ENCODE data around the gene MAP3K4. TPM values are rescaled to one million over a fixed set of nuclear protein-coding genes. Genes with fewer than 3 reads are reported as not detected.

MAP3K4 gene
- total RNA-seq, 1 donor from 2014 or later = 59.8 TPM

GRCh38 chr6:161061576-161061975 is 70.0 kb downstream of the MAP3K4 start:
- no peak overlapping the region for H3K4me3 Mint-ChIP-seq
- no peaks in the 10 kb centered on the region for H3K27me3 Mint-ChIP-seq (ENCODE audit: low read depth)
- H3K36me3 Mint-ChIP-seq = peaks cover 18% of the 10 kb centered on the region
- no peak overlapping the region for H3K27ac Mint-ChIP-seq
- no peaks in the 10 kb centered on the region for H3K4me1 Mint-ChIP-seq
- no peak for TF ChIP-seq CTCF (IDR thresholded peaks at IDR 0.05; ENCODE audit: unreplicated experiment)
- peaks cover 14% of the 10 kb centered on the region for H3K9me3 Mint-ChIP-seq
- DNase-seq (ENCODE audit: low spot score in 2 of 2, unreplicated experiment in 2 of 2) = no peak

GRCh38 chr6:161064915-161065314 is 73.3 kb downstream of the MAP3K4 start:
- peaks cover 15% of the 10 kb centered on the region for H3K9me3 Mint-ChIP-seq
- no peaks in the 10 kb centered on the region for H3K4me1 Mint-ChIP-seq
- no peaks in the 10 kb centered on the region for H3K27me3 Mint-ChIP-seq (ENCODE audit: low read depth)
- H3K27ac Mint-ChIP-seq = no peak overlapping the region
- no peak for DNase-seq (ENCODE audit: low spot score in 2 of 2, unreplicated experiment in 2 of 2)
- no peak overlapping the region for H3K4me3 Mint-ChIP-seq
- H3K36me3 Mint-ChIP-seq = peaks cover 18% of the 10 kb centered on the region
- TF ChIP-seq CTCF (IDR thresholded peaks at IDR 0.05; ENCODE audit: unreplicated experiment) = no peak

- peak overlapping the region; percentile 7 for H3K27ac Mint-ChIP-seq
Observed at GRCh38 chr6:161066511-161066910, 74.9 kb downstream of the MAP3K4 start.

GRCh38 chr6:161067749-161068148 is 76.2 kb downstream of the MAP3K4 start:
- TF ChIP-seq CTCF (IDR thresholded peaks at IDR 0.05; ENCODE audit: unreplicated experiment) = no peak
- no peaks in the 10 kb centered on the region for H3K27me3 Mint-ChIP-seq (ENCODE audit: low read depth)
- no peak overlapping the region for H3K27ac Mint-ChIP-seq

More at GRCh38 chr6:161066511-161066910, 74.9 kb downstream of the MAP3K4 start:
- Mint-ChIP-seq H3K27me3 (ENCODE audit: low read depth) (no peaks in the 10 kb centered on the region), H3K36me3 (peaks cover 12% of the 10 kb centered on the region), H3K4me1 (no peaks in the 10 kb centered on the region), H3K9me3 (peaks cover 14% of the 10 kb centered on the region), H3K4me3 (no peak overlapping the region)
- DNase-seq (ENCODE audit: low spot score in 2 of 2, unreplicated experiment in 2 of 2) = no peak
- TF ChIP-seq CTCF (IDR thresholded peaks at IDR 0.05; ENCODE audit: unreplicated experiment) = no peak

GRCh38 chr6:161068321-161068741 is 76.8 kb downstream of the MAP3K4 start:
- peaks cover 8% of the 10 kb centered on the region for H3K36me3 Mint-ChIP-seq
- no peak for DNase-seq (ENCODE audit: low spot score in 2 of 2, unreplicated experiment in 2 of 2)
- peaks cover 8% of the 10 kb centered on the region for H3K9me3 Mint-ChIP-seq
- H3K27me3 Mint-ChIP-seq (ENCODE audit: low read depth) = no peaks in the 10 kb centered on the region
- H3K27ac Mint-ChIP-seq = no peak overlapping the region
- H3K4me3 Mint-ChIP-seq = no peak overlapping the region
- H3K4me1 Mint-ChIP-seq = no peaks in the 10 kb centered on the region
- no peak for TF ChIP-seq CTCF (IDR thresholded peaks at IDR 0.05; ENCODE audit: unreplicated experiment)

More at GRCh38 chr6:161067749-161068148, 76.2 kb downstream of the MAP3K4 start:
- DNase-seq (ENCODE audit: low spot score in 2 of 2, unreplicated experiment in 2 of 2) = no peak
- H3K4me3 Mint-ChIP-seq = no peak overlapping the region
- peaks cover 8% of the 10 kb centered on the region for H3K36me3 Mint-ChIP-seq
- no peaks in the 10 kb centered on the region for H3K4me1 Mint-ChIP-seq
- H3K9me3 Mint-ChIP-seq = peaks cover 8% of the 10 kb centered on the region

- H3K9me3 Mint-ChIP-seq = no peaks in the 10 kb centered on the region
- peaks cover 7% of the 10 kb centered on the region for H3K36me3 Mint-ChIP-seq
- no peaks in the 10 kb centered on the region for H3K27me3 Mint-ChIP-seq (ENCODE audit: low read depth)
- H3K27ac Mint-ChIP-seq = no peak overlapping the region
- DNase-seq (ENCODE audit: low spot score in 2 of 2, unreplicated experiment in 2 of 2) = no peak
- TF ChIP-seq CTCF (IDR thresholded peaks at IDR 0.05; ENCODE audit: unreplicated experiment) = no peak
- H3K4me1 Mint-ChIP-seq = peaks cover 7% of the 10 kb centered on the region
- H3K4me3 Mint-ChIP-seq = no peak overlapping the region
Observed at GRCh38 chr6:161073930-161074329, 82.4 kb downstream of the MAP3K4 start.

Measured in mesothelial cell of epicardium (in vitro differentiated cells).